GM23338 (cell line): Measurements from ENCODE around the gene PPP4R1. TPM values are rescaled to one million over a fixed set of nuclear protein-coding genes. Genes with fewer than 3 reads are reported as not detected.

Experiments
- ATAC-seq: fragments of 200-7000 bp; cut with Tn5 transposase; 3 replicates; pipeline ENCODE4 v1.9.1; 2020
- DNase-seq: peaks from one replicate; pipeline ENCODE4 v3.0.0-alpha.2; 2015; ENCODE audit warnings: low spot score
- H2AFZ ChIP-seq: fragments of 200-600 bp; sonication (generic); 2 replicates; pipeline ENCODE4 v1.8.0; 2016; ENCODE audit warnings: antibody characterized with exemption, mild to moderate bottlenecking, moderate library complexity
- H3F3A ChIP-seq: fragments of 200-600 bp; sonication (generic); replicated peaks from 2 replicates; pipeline ENCODE4 v1.8.0; 2017; ENCODE audit warnings: antibody characterized with exemption, mixed run types, low read depth
- H3K27ac ChIP-seq: fragments of 200-600 bp; sonication (generic); 2 replicates; pipeline ENCODE4 v1.6.1; 2016; ENCODE audit warnings: low read depth
- H3K27me3 ChIP-seq: fragments of 200-600 bp; sonication (generic); 2 replicates; pipeline ENCODE4 v1.8.0; 2016; ENCODE audit warnings: mild to moderate bottlenecking, mixed run types, moderate library complexity; ENCODE audit not compliant: insufficient read depth
- H3K36me3 ChIP-seq: fragments of 200-600 bp; sonication (generic); 2 replicates; pipeline ENCODE4 v1.8.0; 2016; ENCODE audit warnings: mild to moderate bottlenecking; ENCODE audit not compliant: insufficient read depth
- H3K4me1 ChIP-seq: fragments of 200-600 bp; sonication (generic); 2 replicates; pipeline ENCODE4 v1.8.0; 2016; ENCODE audit warnings: mild to moderate bottlenecking, moderate library complexity; ENCODE audit not compliant: insufficient read depth
- H3K4me2 ChIP-seq: fragments of 200-600 bp; sonication (generic); 2 replicates; pipeline ENCODE4 v1.7.1; 2017; ENCODE audit warnings: mixed run types
- H3K4me3 ChIP-seq: fragments of 200-600 bp; sonication (generic); 2 replicates; pipeline ENCODE4 v1.6.1; 2016; ENCODE audit warnings: mixed run types
- H3K79me2 ChIP-seq: fragments of 200-600 bp; sonication (generic); replicated peaks from 2 replicates; pipeline ENCODE4 v1.8.0; 2017; ENCODE audit warnings: mild to moderate bottlenecking; ENCODE audit not compliant: insufficient read depth
- H3K9me2 ChIP-seq: fragments of 200-600 bp; sonication (generic); 2 replicates; pipeline ENCODE4 v1.8.0; 2017; ENCODE audit not compliant: insufficient read depth
- H4K20me1 ChIP-seq: fragments of 200-600 bp; sonication (generic); replicated peaks from 2 replicates; pipeline ENCODE4 v1.8.0; 2017; ENCODE audit warnings: mild to moderate bottlenecking; ENCODE audit not compliant: insufficient read depth
- H3K27ac Mint-ChIP-seq: 2 replicates; pipeline ENCODE4 v1.8.0; 2020; ENCODE audit warnings: inconsistent platforms, mild to moderate bottlenecking, moderate library complexity, mixed read lengths
- H3K27me3 Mint-ChIP-seq: 3 replicates; pipeline ENCODE4 v1.8.0; 2022; ENCODE audit warnings: low read depth, mild to moderate bottlenecking, moderate library complexity, mixed read lengths, inconsistent platforms; ENCODE audit not compliant: insufficient read depth, poor library complexity
- H3K36me3 Mint-ChIP-seq: 3 replicates; pipeline ENCODE4 v1.8.0; 2021; ENCODE audit warnings: low read depth, mild to moderate bottlenecking, inconsistent platforms, moderate library complexity, mixed read lengths
- H3K4me1 Mint-ChIP-seq: 3 replicates; pipeline ENCODE4 v1.8.0; 2020; ENCODE audit warnings: mild to moderate bottlenecking, inconsistent platforms, mixed read lengths
- H3K4me3 Mint-ChIP-seq: 3 replicates; pipeline ENCODE4 v1.8.0; 2021; ENCODE audit warnings: moderate library complexity, mild to moderate bottlenecking, inconsistent platforms, mixed read lengths
- H3K9me3 Mint-ChIP-seq: 3 replicates; pipeline ENCODE4 v1.8.0; 2020; ENCODE audit warnings: moderate library complexity, mild to moderate bottlenecking, inconsistent platforms, mixed read lengths
- CREB1 ChIP-seq: fragments of 250-450 bp; sonication (Bioruptor Pico); IDR thresholded peaks from 2 replicates; pipeline ENCODE4 v1.5.0; 2020; ENCODE audit warnings: low read depth, mild to moderate bottlenecking, moderate library complexity
- ETS1 ChIP-seq: IDR thresholded peaks from 2 replicates; pipeline ENCODE4 v1.6.1; 2016; ENCODE audit warnings: antibody characterized with exemption
- EZH2 ChIP-seq: fragments of 200-600 bp; sonication (generic); IDR thresholded peaks from one replicate; pipeline ENCODE4 v1.8.0; 2017; ENCODE audit warnings: antibody characterized with exemption, mild to moderate bottlenecking, low read depth; ENCODE audit not compliant: unreplicated experiment
- EZH2phosphoT487 ChIP-seq: fragments of 200-600 bp; sonication (generic); IDR thresholded peaks from one replicate; pipeline ENCODE4 v1.8.1; 2018; ENCODE audit warnings: antibody characterized with exemption; ENCODE audit not compliant: unreplicated experiment
- JUNB ChIP-seq: IDR thresholded peaks from one replicate; pipeline ENCODE4 v1.6.1; 2016; ENCODE audit warnings: antibody characterized with exemption; ENCODE audit not compliant: unreplicated experiment
- NANOG ChIP-seq: IDR thresholded peaks from 2 replicates; pipeline ENCODE4 v1.6.1; 2016; ENCODE audit warnings: antibody characterized with exemption, borderline replicate concordance
- REST ChIP-seq: IDR thresholded peaks from one replicate; pipeline ENCODE4 v1.6.1; 2018; ENCODE audit warnings: antibody characterized with exemption; ENCODE audit not compliant: unreplicated experiment
- ZNF114 ChIP-seq: fragments of 250-450 bp; sonication (Bioruptor Pico); IDR thresholded peaks from 2 replicates; pipeline ENCODE4 v1.5.0; 2020; ENCODE audit warnings: mild to moderate bottlenecking, moderate library complexity
- ZNF331 ChIP-seq: fragments of 250-450 bp; sonication (Bioruptor Pico); IDR thresholded peaks from 2 replicates; pipeline ENCODE4 v1.5.0; 2020; ENCODE audit warnings: low read depth, mild to moderate bottlenecking, moderate library complexity
- ZNF462 ChIP-seq: fragments of 250-450 bp; sonication (Bioruptor Pico); IDR thresholded peaks from 2 replicates; pipeline ENCODE4 v1.5.0; 2020; ENCODE audit warnings: mild to moderate bottlenecking, moderate library complexity
- polyA plus RNA-seq: library from polyadenylated mRNA; unstranded; fragments of >200 nt; fragmentation: Nextera tagmentation; extraction: Ambion mirVana; gene quantifications from 2 replicates; pipeline ENCODE4 v1.2.1, GENCODE V29; 2016
- total RNA-seq: library from RNA; depleted of rRNA; stranded (reverse); fragments of >200 nt; shearing (Covaris generic); gene quantifications from 2 replicates; pipeline ENCODE4 v1.2.3, GENCODE V29; 2014

The PPP4R1 gene
- total and polyA plus RNA-seq, 2 experiments from 2014 or later, result 18.1 to 79.4 TPM

GRCh38 chr18:9520666-9521065 lies 93.7 kb downstream of the PPP4R1 start:
- Histone ChIP-seq H3K9me2 (no peaks in the 10 kb centered on the region), H3K4me3 (no peak overlapping the region), H3K36me3 (no peaks in the 10 kb centered on the region; the same call in 1 of the 2 replicates), H3K79me2 (no peaks in the 10 kb centered on the region), H3K27ac (no peak overlapping the region), H3K27me3 (no peaks in the 10 kb centered on the region), H2AFZ (no peak overlapping the region), H3K4me1 (no peaks in the 10 kb centered on the region), H3K4me2 (no peak overlapping the region), H3F3A (no peaks in the 10 kb centered on the region), H4K20me1 (no peaks in the 10 kb centered on the region)
- no peaks in the 10 kb centered on the region for H3K4me1 Mint-ChIP-seq
- ATAC-seq (no peak), DNase-seq (no peak)
- no peak overlapping the region for H3K27ac Mint-ChIP-seq
- H3K36me3 Mint-ChIP-seq, result peaks cover 18% of the 10 kb centered on the region
- no peaks in the 10 kb centered on the region for H3K9me3 Mint-ChIP-seq
- H3K27me3 Mint-ChIP-seq, result no peaks in the 10 kb centered on the region
- TF ChIP-seq JUNB (no peak), ETS1 (no peak), EZH2 (no peak), CREB1 (no peak), EZH2phosphoT487 (no peak), REST (no peak), ZNF331 (CRISPR knock-in tag) (no peak), ZNF114 (no peak)
- no peak overlapping the region for H3K4me3 Mint-ChIP-seq

- Mint-ChIP-seq H3K27me3 (no peaks in the 10 kb centered on the region), H3K36me3 (peaks cover 14% of the 10 kb centered on the region; the same call in 2 of the 3 replicates), H3K4me1 (no peaks in the 10 kb centered on the region), H3K27ac (no peak overlapping the region), H3K4me3 (no peak overlapping the region), H3K9me3 (no peaks in the 10 kb centered on the region)
- Histone ChIP-seq H3K36me3 (no peaks in the 10 kb centered on the region; the same call in 1 of the 2 replicates), H3K9me2 (no peaks in the 10 kb centered on the region), H4K20me1 (no peaks in the 10 kb centered on the region), H3K4me3 (no peak overlapping the region), H3K4me2 (no peak overlapping the region), H3K4me1 (no peaks in the 10 kb centered on the region), H3K27me3 (no peaks in the 10 kb centered on the region), H3K79me2 (no peaks in the 10 kb centered on the region), H2AFZ (no peak overlapping the region), H3K27ac (no peak overlapping the region), H3F3A (no peaks in the 10 kb centered on the region)
- DNase-seq (no peak), ATAC-seq (no peak)
- TF ChIP-seq ZNF331 (CRISPR knock-in tag) (no peak), NANOG (no peak), ZNF462 (CRISPR knock-in tag) (no peak)
Observed at GRCh38 chr18:9519399-9519798, 95.0 kb downstream of the PPP4R1 start.
